ENCODE data around the gene ZBTB45.
A peak's percentile ranks its signal among the peaks of the same experiment; 100 is the strongest.
"Not testable (repeated sequence)": the region's sequence is repeated elsewhere in the genome, so short reads cannot be mapped to it uniquely, and the experiment has no call there.

ZBTB45 gene

GRCh38 chr19:58554494-58555368 is 35.1 kb upstream of the ZBTB45 start, which contains the start of gene CHMP2A:
CHMP2A (minus strand) TSS chr19:58555105; CDS start chr19:58554212, 893 bp downstream.
- peak; percentile 65 for DNase-seq (ENCODE audit: low spot score)
- no peak for FAIRE-seq

DNA sequence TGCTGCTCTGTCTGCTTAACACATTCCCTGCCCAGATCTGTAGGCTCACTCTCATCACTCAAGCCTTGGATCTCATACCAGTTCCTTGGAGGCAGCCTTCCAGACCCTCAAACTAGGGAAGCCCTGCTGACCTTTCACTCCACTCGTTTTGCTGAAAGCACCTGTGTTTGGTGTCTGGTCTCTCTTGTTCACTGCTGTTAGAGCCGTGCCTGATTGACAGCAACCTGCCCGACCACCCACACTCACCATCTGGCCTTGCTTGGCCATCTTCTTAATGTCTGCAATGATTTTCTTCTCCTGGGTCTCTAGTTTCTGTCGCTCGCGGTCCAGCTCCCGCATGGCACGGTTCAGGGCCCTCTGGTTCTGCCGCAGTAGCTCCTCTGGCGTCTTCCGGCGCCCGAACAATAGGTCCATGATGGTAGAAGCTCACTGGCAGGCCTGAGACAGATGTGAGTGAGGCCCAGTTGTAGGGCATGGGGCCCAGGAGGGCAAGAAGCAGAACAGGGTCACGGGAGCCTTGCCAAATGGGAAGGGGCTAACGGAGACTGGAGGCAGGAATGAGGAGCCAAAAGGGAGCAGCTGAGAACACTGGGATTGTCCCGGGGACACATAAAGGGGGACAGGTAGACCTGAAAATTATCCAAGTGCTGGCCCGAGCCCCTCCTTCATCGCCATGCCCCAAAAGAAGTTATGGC is 34.3 kb upstream of the ZBTB45 start:
- FAIRE-seq (no peak), DNase-seq (ENCODE audit: low spot score) (no peak)

DNA sequence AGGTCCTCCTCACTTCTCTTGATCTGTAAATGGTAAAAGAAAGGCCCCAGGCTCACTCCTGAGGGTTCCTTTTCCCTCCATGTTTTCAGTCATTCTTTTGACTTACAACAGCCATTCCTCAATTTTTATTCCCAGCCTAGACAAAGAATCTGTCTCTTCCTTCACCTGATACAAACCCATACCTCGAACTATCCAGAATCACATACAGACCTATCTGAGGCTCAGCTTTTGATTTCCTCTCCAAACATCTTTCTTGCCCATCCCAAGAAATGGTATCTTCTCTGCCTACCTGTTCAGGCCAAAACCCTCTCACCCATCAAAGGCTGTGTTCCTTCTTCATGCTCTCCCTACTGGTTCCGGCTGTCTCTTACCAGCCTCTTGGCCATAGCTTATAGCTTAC is 33.0 kb upstream of the ZBTB45 start:
- FAIRE-seq (no peak), DNase-seq (ENCODE audit: low spot score) (no peak)

- FAIRE-seq (no peak), DNase-seq (ENCODE audit: low spot score) (no peak)
Measured at GRCh38 chr19:58551577-58552471, 32.2 kb upstream of the ZBTB45 start.

GRCh38 chr19:58551123-58551497 is 31.5 kb upstream of the ZBTB45 start:
- DNase-seq (ENCODE audit: low spot score): no peak
- FAIRE-seq: no peak

GRCh38 chr19:58550362-58551122 is 30.9 kb upstream of the ZBTB45 start:
- FAIRE-seq (no peak), DNase-seq (ENCODE audit: low spot score) (no peak)

GRCh38 chr19:58549664-58550361 is 30.2 kb upstream of the ZBTB45 start:
- FAIRE-seq (no peak), DNase-seq (ENCODE audit: low spot score) (no peak)

DNA sequence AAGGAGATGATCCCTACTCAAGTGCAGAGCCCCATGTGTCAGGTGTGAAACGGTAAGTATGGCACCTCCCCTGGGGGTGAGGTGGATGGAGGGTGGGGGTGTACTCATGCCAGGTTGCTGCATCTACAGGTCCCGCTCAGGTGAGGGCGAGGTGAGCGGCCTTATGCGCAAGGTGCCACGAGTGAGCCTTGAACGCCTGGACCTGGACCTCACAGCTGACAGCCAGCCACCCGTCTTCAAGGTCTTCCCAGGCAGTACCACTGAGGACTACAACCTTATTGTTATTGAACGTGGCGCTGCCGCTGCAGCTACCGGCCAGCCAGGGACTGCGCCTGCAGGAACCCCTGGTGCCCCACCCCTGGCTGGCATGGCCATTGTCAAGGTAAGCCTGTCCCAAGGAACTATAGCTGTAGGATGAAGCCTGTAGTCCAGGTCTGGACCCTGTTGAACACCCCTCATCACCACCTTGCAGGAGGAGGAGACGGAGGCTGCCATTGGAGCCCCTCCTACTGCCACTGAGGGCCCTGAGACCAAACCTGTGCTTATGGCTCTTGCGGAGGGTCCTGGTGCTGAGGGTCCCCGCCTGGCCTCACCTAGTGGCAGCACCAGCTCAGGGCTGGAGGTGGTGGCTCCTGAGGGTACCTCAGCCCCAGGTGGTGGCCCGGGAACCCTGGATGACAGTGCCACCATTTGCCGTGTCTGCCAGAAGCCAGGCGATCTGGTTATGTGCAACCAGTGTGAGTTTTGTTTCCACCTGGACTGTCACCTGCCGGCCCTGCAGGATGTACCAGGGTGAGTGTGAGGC is 29.5 kb upstream of the ZBTB45 start:
- DNase-seq (ENCODE audit: low spot score): no peak
- FAIRE-seq: no peak

- FAIRE-seq: no peak
Measured at GRCh38 chr19:58547323-58548312, 28.0 kb upstream of the ZBTB45 start.

DNA sequence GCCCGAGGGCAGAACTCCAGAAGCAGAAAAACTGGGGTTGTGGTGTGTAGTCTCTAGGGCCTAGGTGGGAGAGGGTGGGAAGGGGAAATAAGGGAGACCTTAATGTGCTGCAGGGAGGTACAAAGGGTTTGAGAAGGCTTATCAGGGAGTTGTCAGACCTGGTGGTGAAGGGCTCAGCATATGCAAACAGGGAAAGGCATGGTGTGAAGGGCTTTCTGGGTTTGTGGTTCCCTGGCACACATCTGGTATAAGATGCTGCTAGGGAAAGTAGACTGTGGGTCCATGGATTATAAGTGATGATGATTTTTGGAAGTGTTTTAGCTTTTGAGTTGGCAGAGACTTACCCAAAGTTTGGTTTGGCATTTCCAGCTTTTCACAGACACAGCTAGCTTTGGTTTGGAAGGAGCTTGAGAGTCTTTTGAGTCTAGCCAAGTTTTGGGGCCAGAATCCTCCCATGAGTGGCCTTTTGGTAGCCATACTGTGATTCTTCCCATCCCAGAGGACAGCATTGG is 26.5 kb upstream of the ZBTB45 start:
- DNase-seq (ENCODE audit: low spot score): no peak
- FAIRE-seq: no peak

More at GRCh38 chr19:58547323-58548312, 28.0 kb upstream of the ZBTB45 start:
- no peak for DNase-seq (ENCODE audit: low spot score)

DNA sequence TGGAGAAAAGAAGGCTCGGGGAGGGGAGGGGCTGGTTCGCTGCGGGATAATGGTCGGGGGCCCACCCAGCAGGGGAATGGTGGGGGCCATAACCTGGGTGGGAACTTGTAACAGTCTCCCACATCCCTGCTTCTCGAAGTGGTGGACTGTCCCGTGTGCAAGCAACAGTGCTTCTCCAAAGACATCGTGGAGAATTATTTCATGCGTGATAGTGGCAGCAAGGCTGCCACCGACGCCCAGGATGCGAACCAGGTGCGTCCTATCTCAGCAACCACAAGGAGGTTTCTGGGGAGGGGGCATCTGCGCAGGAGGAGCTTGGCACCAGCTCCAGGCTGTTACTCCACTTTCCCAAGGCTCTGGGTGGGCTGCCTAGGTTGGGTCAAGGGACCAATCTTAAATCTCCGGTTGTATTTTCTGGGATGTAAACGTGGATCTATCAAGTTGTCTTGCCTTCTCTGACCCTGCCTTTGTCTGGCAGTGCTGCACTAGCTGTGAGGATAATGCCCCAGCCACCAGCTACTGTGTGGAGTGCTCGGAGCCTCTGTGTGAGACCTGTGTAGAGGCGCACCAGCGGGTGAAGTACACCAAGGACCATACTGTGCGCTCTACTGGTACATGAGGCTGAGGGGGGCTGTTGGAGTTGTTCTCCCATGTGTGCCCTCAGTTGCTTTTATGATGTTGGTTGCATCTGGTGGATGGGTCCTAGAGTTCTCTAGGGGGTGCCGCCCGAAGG is 25.8 kb upstream of the ZBTB45 start:
- FAIRE-seq (no peak), DNase-seq (ENCODE audit: low spot score) (no peak)

- peak; percentile 76 for DNase-seq (ENCODE audit: low spot score)
- no peak for FAIRE-seq
Measured at GRCh38 chr19:58544591-58545285, 25.1 kb upstream of the ZBTB45 start.

GRCh38 chr19:58543826-58544590 is 24.4 kb upstream of the ZBTB45 start, which contains the start of gene TRIM28:
TRIM28 (plus strand) TSS chr19:58544064; CDS start chr19:58544758, 694 bp downstream.
- DNase-seq (ENCODE audit: low spot score) (peak; percentile 97), FAIRE-seq (no peak)

DNA sequence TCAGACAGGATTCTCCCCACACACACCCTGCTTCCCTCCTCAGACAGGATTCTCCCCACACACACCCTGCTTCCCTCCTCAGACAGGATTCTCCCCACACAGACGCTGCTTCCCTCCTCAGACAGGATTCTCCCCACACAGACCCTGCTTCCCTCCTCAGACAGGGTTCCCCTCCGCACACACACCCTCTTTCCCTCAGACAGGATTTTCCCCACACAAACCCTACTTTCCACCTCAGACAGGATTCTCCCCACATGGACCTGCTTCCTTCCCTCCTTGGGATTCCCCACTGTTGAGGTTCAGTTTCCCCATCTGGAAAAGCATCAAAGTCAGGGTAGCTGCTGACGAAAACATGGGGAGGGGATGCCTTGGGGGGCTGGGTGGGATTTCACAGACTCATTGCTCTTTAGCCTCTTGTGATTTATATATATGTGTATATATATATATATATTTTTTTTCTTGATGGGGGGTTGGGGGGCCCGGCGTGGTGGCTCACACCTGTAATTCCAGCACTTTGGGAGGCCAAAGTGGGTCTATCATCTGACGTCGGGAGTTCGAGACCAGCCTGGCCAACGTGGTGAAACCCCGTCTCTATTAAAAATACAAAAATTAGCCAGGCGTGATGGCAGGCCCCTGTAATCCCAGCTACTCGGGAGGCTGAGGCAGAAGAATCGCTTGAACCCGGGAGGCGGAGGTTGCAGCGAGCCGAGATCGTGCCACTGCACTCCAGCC is 23.2 kb upstream of the ZBTB45 start:
- DNase-seq (ENCODE audit: low spot score); FAIRE-seq: not testable (repeated sequence)

DNA sequence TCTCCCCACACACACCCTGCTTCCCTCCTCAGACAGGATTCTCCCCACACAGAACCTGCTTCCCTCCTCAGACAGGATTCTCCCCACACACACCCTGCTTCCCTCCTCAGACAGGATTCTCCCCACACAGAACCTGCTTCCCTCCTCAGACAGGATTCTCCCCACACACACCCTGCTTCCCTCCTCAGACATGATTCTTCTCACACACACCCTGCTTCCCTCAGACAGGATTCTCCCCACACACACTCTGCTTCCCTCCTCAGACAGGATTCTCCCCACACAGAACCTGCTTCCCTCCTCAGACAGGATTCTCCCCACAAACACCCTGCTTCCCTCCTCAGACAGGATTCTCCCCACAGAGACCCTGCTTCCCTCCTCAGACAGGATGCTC is 19.6 kb upstream of the ZBTB45 start:
- not testable (repeated sequence) for FAIRE-seq; DNase-seq (ENCODE audit: low spot score)

All from urothelium cell line (cell line).